GM19328 (cell line): Measurements from ENCODE around the gene COPA.
"Not testable (repeated sequence)": the region's sequence is repeated elsewhere in the genome, so short reads cannot be mapped to it uniquely, and the experiment has no call there.

Experiments used
- ATAC-seq: cut with Tn5 transposase; IDR thresholded peaks from one replicate; pipeline ENCODE4 v1.9.1; 2021; ENCODE audit warnings: mild to moderate bottlenecking, moderate library complexity; ENCODE audit not compliant: unreplicated experiment

Gene COPA

DNA sequence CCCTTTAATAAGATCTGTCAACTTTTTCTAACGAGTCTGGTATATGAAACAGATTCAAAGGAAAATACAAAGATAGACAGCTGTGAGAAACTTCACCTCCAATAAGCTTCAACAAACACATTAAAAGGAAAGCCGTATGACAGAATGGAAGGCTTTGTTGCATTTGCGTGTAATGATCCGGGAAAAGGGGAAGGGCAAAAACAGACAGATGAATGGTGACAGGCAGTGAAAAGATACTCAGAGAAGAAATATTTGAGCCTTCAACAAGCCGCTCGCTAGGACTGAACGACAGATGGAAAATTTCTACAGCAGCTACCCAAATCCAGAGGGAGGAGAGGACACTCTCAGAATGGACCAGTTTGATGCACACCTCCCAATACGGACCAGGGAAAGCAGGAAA, 14.9 kb downstream of the COPA start:
- no peak for ATAC-seq

DNA sequence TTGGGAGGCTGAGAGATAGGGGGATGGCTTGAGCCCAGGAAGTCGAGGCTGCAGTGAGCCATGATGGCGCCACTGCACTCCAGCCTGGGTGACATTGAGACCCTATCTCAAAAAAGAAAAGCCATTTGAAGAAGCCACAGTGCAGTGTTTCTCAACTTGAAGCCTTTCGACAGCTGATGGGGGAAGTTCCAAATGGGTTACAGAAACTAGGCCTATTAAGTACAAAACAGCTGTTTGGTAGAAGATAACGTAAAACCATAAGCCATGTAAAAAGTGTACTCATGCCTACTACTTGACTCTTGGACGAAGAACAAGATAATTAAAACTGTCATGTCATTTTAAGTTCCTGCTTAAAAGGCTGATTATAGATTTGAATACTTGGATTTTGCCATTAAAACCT, 16.6 kb downstream of the COPA start:
- no peak for ATAC-seq

DNA sequence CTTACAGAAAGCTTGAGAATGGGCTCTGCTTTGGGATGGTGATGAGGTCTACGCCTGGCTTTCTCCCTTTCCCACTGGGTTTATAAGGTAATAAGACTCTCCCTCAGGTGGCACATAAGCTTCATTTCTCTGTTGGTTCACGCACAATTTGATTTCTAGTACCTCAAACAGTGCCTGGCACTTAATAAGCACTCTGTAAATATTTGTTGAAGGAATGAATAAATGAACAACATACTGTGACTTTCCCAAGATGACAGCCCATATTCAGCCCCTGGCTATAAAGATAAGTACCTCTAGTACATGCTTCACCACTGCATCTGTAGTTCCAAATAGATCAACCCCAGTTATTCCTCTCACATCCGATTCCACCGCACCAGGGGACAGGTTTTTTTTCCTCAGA, 17.8 kb downstream of the COPA start:
- no peak for ATAC-seq

DNA sequence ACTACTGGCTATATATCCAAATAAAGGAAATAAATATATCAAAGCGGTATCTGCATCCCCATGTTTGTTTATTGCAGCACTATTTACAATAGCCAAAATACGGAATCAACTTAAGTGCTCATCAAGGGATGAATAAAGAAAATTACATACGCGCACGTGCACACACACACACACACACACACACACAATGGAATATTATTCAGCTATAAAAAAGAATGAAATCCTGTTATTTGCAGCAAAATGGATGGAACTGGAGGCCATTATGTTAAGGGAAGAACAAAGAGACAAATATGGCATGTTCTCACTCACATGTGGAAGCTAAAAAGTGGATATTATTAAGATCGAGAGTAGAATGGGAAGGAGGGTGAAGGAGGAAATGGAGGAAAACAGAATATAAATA, 20.2 kb downstream of the COPA start:
- ATAC-seq, result no peak

DNA sequence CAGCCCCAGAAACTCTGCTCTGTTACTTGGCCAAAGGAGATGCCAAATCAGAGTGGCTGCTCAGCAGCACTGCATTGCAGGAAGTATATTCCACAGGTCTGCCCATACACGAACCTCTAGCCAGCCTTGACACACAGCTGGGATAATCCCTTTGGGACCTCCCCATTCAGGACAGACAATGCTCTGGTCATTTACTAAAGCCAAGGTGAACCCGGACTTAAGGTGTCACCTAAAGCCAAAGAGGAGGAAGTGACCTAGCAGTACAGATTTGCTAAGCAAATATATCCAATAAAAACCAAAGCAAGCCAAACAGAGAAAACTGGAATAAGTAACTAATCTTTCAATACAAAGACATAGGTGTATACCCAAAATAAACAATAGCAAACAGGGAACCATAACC, 27.7 kb downstream of the COPA start:
- ATAC-seq, result no peak

DNA sequence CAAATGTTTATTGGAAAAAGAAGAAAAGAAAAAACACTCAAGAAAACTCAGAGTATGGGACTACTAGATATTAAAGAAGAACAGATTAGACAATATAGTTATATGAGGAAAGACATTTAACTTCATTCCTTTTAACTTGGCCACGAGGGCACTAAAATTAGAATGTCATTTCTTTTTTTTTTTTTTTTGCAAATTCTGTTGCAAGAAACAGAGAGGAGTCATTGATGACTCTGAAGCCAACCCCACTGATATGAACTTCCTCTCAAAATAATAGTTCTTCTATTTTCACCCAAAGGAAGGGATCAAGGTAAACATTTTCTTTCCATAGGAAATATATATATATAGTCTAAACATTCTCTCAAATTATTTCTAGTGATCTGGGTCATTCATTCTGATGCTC, 33.5 kb downstream of the COPA start:
- ATAC-seq, result no peak

DNA sequence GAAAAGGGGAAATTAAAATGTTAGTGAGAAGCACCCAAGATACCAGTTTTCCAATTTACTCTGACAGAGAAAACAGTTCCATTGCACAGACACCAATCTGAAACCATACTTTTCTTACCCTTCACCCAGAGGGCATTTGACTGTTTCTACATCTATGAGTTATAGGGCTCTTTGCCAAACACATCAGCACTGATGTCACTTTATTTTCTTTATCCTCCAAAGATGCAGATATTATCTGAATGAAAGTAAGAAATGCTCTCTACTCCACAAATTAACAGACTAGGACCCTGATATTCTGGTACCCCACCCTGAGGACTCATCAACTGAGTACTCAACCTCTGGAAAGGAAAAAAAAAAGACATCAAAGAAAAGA, 33.9 kb downstream of the COPA start:
- no peak for ATAC-seq

DNA sequence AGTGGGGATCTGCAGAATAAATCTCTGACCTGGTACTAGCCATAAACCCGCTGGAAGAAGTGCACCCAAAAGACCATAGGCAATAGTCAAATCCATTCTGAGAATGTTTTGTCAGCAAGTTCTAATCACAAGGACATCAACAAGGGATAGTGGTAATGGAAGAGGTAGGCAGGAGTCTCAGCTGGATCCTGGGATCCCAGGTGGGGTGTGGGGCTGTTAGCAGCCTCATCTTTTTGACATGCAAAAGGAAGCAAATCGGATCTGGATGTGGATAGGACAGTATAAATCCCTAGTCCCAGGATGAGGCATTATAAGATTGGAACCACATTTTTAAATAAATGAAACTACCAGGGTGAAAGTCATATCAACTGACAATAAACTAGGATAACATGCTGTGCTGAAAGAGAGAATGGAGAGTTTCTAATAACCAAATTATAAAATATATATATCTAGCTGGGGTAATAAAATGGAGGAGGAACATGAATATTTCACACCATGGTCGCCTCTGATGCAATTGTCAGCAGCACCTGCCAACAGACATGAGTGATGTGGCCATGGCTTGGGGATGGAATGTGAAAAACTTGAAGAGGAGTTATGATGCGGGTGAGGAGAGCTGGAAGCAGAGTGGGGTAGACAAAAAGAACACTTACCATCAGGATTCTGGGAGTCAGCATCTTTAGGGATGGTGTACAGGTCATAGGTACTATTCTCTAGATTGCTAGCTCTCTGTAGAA, 34.4 kb downstream of the COPA start:
- no peak for ATAC-seq

DNA sequence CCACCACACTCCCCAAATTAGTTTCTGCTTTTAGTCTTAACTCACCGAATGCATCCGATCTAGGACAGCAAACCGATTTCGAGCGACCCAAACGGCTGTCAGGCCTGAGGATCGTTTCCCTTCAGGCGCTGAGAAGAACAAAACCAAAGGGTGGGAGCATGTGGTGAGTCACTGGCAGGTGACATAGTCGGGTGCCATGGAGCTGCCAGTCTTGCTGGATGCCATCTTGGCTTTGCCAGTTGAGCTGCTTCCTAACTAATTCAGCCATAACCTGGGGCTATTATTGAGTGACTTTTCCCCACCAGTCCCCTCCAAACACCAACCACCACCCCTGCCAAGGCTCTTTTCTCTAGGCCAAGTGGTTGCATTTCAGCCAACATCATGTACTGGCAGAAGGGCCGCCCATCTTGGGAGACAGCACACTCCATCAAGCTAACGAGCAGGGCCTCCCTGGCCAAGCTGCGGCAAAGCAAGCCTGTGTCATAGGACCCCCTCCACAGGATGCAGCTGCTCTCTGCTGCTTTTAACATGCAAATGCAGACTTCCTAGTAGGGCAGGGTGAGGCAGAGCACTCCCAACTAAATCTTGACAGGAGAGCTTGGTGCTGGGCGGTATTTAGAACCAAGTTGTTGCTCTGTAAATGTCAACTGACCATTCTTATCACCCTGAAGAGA, 35.8 kb downstream of the COPA start:
- ATAC-seq, result no peak

DNA sequence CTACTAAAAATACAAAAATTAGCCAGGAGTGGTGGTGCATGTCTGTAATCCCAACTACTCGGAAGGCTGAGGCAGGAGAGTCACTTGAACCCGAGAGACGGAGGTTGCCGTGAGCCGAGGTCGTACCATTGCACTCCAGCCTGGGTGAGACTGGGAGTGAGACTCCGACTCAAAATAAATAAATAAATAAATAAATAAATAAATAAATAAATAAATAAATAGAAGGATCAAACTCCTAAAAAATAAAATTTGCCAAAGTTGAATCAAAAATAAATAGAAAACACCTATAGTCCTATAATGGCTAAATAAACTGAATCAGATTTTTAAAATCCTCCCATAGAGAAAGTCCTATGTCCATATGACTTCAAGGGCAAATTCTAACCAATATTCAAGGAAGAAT, 42.9 kb downstream of the COPA start:
- ATAC-seq, result no peak

DNA sequence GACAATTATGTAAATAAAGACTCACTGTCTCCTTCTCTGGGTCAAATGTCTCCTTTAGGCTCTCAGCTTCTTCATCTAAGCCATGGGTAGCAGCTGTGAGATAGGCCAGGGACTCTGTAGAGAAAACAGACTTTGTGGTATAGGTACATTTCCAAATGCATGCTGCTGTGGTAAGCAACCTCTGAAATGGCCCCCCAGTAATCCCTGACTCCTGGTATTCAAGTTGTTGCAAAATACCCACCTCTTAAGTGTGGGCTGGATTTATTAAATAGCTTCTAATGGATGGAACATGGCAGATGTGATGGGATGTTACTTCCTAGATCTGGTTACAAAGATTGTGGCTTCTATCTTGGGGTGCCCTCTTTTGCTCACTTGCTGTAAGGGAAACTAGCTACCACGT, 47.0 kb downstream of the COPA start:
- ATAC-seq, result no peak

DNA sequence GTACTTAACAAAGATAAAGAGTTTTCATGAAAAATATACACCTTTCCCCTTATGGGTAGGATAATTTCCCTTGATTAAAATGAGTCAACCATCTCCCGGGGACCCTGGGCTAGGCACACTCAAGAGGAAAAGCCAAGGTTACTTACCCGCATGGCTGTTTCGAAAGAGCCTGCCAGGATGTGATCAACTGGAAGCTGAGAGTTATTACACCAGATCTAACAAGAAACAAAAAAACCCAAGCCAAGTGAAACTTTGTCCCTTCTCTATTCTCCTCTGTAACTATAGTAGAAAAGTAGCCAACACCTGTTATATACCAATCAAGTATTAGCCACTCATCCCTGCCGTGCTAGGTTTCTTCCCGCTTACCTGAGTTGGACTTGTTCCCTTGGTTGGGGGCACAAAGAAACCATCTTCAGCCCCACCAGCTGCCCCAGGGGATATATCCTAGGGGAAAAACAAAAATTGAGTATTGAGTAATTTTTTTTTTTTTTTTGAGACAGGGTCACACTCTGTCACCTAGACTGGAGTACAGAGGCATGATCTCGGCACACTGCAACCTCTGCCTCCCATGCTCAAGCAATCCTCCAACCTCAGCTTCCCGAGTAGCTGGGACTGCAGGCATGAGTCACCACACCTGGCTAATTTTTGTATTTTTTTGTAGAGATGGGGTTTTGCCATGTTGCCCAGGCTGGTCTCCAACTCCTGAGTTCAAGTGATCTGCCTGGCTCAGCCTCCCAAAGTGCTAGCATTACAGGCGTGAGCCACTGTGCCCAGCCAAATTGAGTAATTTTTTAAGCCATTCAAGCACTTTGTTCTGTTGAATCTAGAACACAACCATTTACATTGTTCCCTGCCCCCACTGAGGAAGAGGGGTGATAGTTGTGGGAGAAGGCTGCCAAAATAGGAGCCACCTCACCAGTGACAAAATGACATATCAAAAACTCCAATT, 49.8 kb downstream of the COPA start:
- ATAC-seq, result no peak

DNA sequence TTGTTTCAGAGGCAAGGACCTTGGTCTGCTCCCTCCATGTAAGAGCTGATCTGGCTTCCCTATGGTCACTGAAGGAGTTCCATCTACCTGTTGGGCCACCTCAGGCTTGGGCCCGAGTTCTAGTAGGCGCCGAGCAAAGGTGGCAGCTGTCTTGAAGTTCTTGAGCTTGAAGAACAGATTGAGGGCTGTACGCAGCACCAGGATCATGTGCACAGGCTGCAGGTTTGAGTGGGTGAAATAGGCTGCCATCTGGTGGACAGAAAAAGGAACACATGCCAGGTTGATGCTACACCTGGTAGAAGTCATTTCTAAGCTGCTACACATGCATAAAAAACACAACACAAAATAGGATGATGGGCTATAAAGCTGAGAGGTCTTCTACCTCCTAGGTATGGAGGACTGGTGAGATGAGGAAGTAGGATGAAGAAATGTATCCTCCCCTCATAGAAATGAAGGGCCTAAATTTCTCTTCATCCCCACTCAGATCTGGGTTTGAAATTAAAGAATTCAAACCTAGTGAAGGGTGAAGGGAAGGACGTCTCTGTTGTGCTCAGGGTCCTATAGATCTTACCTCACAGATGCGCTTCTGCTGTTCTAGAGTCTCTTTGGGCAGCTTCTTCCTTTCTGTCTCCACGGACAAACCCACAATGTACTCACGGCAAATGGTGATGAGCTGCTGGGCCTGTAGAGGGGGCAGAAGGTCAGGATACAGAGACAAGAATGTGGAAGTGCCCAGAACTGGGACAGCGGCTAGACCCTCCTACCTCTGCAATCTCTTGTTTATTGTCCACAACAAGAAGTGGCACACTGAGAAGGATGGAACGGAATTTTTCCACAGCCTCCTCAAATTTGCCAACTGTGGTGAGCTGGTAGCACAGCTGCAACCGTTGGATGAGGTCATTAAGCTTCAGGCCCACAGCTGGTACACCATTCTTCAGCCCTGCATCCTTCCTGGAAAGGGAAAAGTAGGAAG, 51.5 kb downstream of the COPA start:
- ATAC-seq, result peak; percentile 66

DNA sequence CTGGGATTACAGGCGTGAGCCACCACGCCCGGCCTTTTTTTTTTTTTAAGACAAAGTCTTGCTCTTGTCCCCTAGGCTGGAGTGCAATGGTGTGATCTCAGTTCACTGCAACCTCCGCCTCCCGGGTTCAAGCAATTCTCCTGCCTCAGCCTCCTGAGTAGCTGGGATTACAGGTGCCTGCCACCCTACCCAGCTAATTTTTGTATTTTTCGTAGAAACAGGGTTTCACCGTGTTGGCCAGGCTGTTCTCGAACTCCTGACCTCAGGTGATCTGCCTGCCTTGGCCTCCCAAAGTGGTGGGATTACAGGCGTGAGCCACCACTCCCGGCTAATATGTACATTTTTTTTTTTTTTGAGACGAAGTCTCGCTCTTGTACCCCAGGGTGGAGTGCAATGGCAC, 55.3 kb downstream of the COPA start:
- ATAC-seq, result not testable (repeated sequence)

DNA sequence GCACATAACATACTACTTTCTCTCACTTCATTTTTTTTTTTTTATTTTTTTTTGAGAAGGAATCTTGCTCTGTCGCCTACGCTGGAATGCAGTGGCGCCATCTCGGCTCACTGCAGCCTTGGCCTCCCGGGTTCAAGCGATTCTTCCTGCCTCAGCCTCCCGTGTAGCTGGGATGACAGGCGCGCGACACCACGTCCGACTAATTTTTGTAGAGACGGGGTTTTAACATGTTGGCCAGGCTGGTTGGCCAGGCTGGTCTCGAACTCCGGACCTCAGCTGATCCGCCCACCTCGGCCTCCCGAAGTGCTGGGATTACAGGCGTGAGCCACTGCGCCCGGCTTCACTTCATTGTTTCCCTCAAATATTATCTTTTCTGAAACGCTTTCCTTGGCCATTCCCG, 57.5 kb downstream of the COPA start:
- no peak for ATAC-seq

DNA sequence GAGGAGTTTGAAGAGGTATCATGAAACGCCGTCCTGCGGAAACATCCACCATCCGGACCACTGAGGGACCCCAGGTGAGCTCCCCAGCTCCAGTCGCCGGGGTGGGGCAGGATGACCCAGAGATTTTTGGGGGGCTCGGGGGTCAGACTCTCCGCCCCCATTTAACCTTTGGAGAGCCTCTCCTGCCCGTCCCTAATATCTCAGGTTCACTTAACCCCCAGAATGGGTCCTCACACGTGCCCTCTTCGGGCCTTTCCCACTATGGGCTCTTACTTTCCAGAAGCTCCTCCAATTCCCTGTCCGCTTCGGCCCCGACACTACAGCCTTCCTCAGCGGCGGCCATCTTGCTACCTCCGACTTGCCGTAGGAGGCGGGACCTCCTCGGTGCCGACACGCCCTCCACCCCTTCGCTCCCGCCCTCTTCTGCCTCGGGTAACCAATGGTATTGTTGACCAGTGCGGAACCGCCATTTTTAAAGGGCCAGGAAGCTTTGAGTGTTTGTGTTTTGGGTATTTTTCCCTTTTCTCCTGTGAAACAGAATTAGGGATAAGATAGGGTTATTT, 58.2 kb downstream of the COPA start, which contains the start of gene PEX19:
PEX19 (minus strand) TSS at position 352 of the 563 bp plus-strand sequence; CDS start at position 343, 9 bp downstream.
- ATAC-seq, result peak; percentile 89

DNA sequence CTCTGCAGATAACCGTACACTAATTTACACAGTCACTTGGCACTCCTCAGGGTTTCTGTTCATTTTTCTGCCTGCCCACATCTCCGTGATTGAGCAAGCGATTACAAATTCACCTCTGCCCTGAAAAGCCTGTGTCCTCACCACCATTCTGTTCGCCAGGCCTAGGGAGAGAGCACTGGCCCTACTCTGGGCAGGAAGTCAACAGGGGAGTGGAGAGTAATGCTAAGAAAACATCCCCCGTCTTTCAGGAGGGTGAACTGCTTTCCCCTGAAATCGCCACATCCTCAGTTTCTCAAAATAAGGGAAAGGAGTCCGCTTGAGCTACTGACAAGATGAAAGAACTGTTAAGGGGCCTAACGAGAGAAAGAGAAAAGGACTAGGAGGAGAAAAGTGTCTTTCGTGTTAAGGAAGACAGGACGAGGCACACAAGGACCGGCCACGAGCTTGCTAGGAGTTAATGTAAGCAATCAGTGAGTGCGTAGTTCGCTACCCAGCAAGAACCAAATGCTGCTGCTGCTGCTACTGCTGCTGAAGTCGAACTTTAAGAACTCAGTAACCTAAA, 58.7 kb downstream of the COPA start:
- peak; percentile 25 for ATAC-seq

DNA sequence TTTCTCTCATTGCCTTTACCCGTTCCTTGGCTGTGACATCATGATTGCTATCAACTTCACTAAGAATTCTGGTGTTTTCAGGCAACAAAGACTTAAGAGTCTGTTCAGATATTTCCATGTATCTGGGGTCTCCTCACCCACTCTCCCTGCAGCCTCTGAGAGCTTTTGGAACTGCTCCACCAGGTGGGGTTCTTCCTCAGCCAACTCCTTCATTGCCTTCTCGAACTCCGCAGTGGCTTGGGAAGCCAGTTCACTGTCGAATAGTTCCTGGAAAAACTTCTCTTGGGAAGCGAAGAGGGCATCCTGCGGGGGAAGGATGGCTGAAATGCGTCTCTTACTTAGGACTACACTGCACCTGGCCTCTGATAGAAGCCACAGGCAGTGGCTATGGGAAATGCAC, 60.2 kb downstream of the COPA start:
- ATAC-seq, result no peak

DNA sequence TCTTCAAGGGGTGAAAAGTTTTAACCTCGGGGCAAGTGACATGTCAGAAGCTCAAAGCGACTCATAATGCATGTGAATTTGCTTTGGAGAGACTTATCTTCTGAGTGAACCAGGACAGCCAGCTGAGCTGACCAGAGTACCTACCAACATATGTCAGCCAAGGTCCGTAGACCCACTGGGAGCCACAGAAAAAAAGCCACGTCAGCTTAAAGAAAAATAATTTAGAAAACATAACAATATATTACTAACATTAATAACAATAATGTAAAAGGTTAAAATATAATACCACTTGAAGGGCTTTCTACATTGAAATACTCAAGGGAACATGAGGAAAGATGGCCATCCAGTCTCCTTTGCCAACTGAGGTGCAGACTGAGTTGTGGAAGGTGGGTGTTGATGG, 65.1 kb downstream of the COPA start:
- ATAC-seq, result no peak

DNA sequence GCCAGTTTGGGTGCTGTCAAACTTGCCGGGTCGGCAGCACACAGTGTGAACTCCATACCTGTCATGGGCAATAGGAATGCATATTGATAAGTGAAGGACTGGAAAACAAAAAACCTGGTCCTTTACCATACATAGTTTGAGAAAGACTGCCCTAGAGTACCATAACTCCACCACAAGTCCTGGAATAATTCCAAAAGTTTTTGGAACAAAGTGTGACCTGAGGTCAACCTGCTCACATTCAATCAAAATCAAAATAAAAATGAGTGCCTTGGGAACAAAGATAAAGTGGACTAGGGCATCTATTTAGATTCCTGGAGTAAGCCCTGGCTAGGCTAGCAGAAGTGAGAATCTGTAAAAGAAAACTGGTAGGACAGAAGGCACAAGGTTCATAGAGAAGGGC, 65.7 kb downstream of the COPA start:
- no peak for ATAC-seq
